ENCODE data around the gene CAMSAP3.

CAMSAP3 gene

GRCh38 chr19:7595466-7596133, at the start of gene CAMSAP3:
Gene CAMSAP3, plus strand, starts transcription at chr19:7595863. Its CDS starts 140 bp downstream, at chr19:7596003.
- H3K4me3 Mint-ChIP-seq: peak within 1 kb of the TSS; percentile 75
- H3K27me3 Mint-ChIP-seq: peaks cover 18% of the 10 kb centered on the region
- no peaks in the 10 kb centered on the region for H3K9me3 Mint-ChIP-seq
- peak within 1 kb of the TSS; percentile 38 for H3K27ac Mint-ChIP-seq
- H3K4me1 Mint-ChIP-seq: peaks cover 9% of the 10 kb centered on the region
- no peaks in the 10 kb centered on the region for H3K36me3 Mint-ChIP-seq

- Mint-ChIP-seq H3K4me1 (peaks cover 11% of the 10 kb centered on the region), H3K4me3 (no peak overlapping the region), H3K27ac (no peak overlapping the region), H3K36me3 (peaks cover 5% of the 10 kb centered on the region), H3K9me3 (no peaks in the 10 kb centered on the region), H3K27me3 (no peaks in the 10 kb centered on the region)
Measured at GRCh38 chr19:7545904-7546303, 49.8 kb upstream of the CAMSAP3 start.

- Mint-ChIP-seq H3K27me3 (no peaks in the 10 kb centered on the region), H3K9me3 (no peaks in the 10 kb centered on the region), H3K4me3 (no peak overlapping the region), H3K27ac (no peak overlapping the region), H3K4me1 (peaks cover 11% of the 10 kb centered on the region), H3K36me3 (peaks cover 5% of the 10 kb centered on the region)
Measured at GRCh38 chr19:7547159-7547558, 48.5 kb upstream of the CAMSAP3 start.

- Mint-ChIP-seq H3K4me1 (peaks cover 8% of the 10 kb centered on the region), H3K27me3 (no peaks in the 10 kb centered on the region), H3K4me3 (no peak overlapping the region), H3K27ac (no peak overlapping the region), H3K36me3 (peaks cover 3% of the 10 kb centered on the region), H3K9me3 (no peaks in the 10 kb centered on the region)
Measured at GRCh38 chr19:7549429-7550148, 46.1 kb upstream of the CAMSAP3 start.

GRCh38 chr19:7550169-7550770, 45.4 kb upstream of the CAMSAP3 start:
- no peaks in the 10 kb centered on the region for H3K9me3 Mint-ChIP-seq
- no peaks in the 10 kb centered on the region for H3K27me3 Mint-ChIP-seq
- H3K36me3 Mint-ChIP-seq: peaks cover 3% of the 10 kb centered on the region
- no peak overlapping the region for H3K27ac Mint-ChIP-seq
- H3K4me1 Mint-ChIP-seq: peaks cover 8% of the 10 kb centered on the region
- no peak overlapping the region for H3K4me3 Mint-ChIP-seq

- Mint-ChIP-seq H3K27me3 (no peaks in the 10 kb centered on the region), H3K36me3 (peaks cover 3% of the 10 kb centered on the region), H3K4me1 (peaks cover 4% of the 10 kb centered on the region), H3K4me3 (no peak overlapping the region), H3K27ac (peak overlapping the region; percentile 53), H3K9me3 (no peaks in the 10 kb centered on the region)
Measured at GRCh38 chr19:7550987-7551761, 44.5 kb upstream of the CAMSAP3 start.

- no peaks in the 10 kb centered on the region for H3K27me3 Mint-ChIP-seq
- no peak overlapping the region for H3K4me3 Mint-ChIP-seq
- H3K27ac Mint-ChIP-seq: peak overlapping the region; percentile 14
- H3K9me3 Mint-ChIP-seq: no peaks in the 10 kb centered on the region
- H3K4me1 Mint-ChIP-seq: peaks cover 4% of the 10 kb centered on the region
- peaks cover 3% of the 10 kb centered on the region for H3K36me3 Mint-ChIP-seq
Measured at GRCh38 chr19:7552781-7553180, 42.9 kb upstream of the CAMSAP3 start.

- no peak overlapping the region for H3K4me3 Mint-ChIP-seq
- no peak overlapping the region for H3K27ac Mint-ChIP-seq
- no peaks in the 10 kb centered on the region for H3K27me3 Mint-ChIP-seq
- peaks cover 10% of the 10 kb centered on the region for H3K36me3 Mint-ChIP-seq
- H3K4me1 Mint-ChIP-seq: peaks cover 4% of the 10 kb centered on the region
- H3K9me3 Mint-ChIP-seq: no peaks in the 10 kb centered on the region
Measured at GRCh38 chr19:7554565-7554964, 41.1 kb upstream of the CAMSAP3 start.

- Mint-ChIP-seq H3K36me3 (peaks cover 11% of the 10 kb centered on the region), H3K4me3 (no peak overlapping the region), H3K27ac (no peak overlapping the region), H3K27me3 (no peaks in the 10 kb centered on the region), H3K4me1 (peaks cover 4% of the 10 kb centered on the region), H3K9me3 (no peaks in the 10 kb centered on the region)
Measured at GRCh38 chr19:7554990-7555864, 40.4 kb upstream of the CAMSAP3 start.

GRCh38 chr19:7556696-7557315, 38.9 kb upstream of the CAMSAP3 start:
- Mint-ChIP-seq H3K27ac (no peak overlapping the region), H3K36me3 (peaks cover 14% of the 10 kb centered on the region), H3K27me3 (no peaks in the 10 kb centered on the region), H3K4me1 (peaks cover 4% of the 10 kb centered on the region), H3K9me3 (no peaks in the 10 kb centered on the region), H3K4me3 (no peak overlapping the region)

GRCh38 chr19:7558667-7559066, 37.0 kb upstream of the CAMSAP3 start:
- no peak overlapping the region for H3K4me3 Mint-ChIP-seq
- H3K9me3 Mint-ChIP-seq: no peaks in the 10 kb centered on the region
- H3K27me3 Mint-ChIP-seq: no peaks in the 10 kb centered on the region
- no peaks in the 10 kb centered on the region for H3K4me1 Mint-ChIP-seq
- peaks cover 11% of the 10 kb centered on the region for H3K36me3 Mint-ChIP-seq
- no peak overlapping the region for H3K27ac Mint-ChIP-seq

- Mint-ChIP-seq H3K36me3 (peaks cover 11% of the 10 kb centered on the region), H3K4me1 (no peaks in the 10 kb centered on the region), H3K27me3 (no peaks in the 10 kb centered on the region), H3K27ac (no peak overlapping the region), H3K9me3 (no peaks in the 10 kb centered on the region), H3K4me3 (no peak overlapping the region)
Measured at GRCh38 chr19:7559102-7559501, 36.6 kb upstream of the CAMSAP3 start.

- Mint-ChIP-seq H3K27ac (no peak overlapping the region), H3K27me3 (no peaks in the 10 kb centered on the region), H3K9me3 (no peaks in the 10 kb centered on the region), H3K4me3 (no peak overlapping the region), H3K4me1 (no peaks in the 10 kb centered on the region), H3K36me3 (peaks cover 11% of the 10 kb centered on the region)
Measured at GRCh38 chr19:7560255-7560654, 35.4 kb upstream of the CAMSAP3 start.

GRCh38 chr19:7561325-7561724, 34.3 kb upstream of the CAMSAP3 start:
- Mint-ChIP-seq H3K9me3 (no peaks in the 10 kb centered on the region), H3K27ac (no peak overlapping the region), H3K36me3 (peaks cover 11% of the 10 kb centered on the region), H3K4me3 (no peak overlapping the region), H3K4me1 (no peaks in the 10 kb centered on the region), H3K27me3 (no peaks in the 10 kb centered on the region)

All from activated naive CD4-positive, alpha-beta T cell treated with anti-CD3 and anti-CD28 coated beads, Interleukin-2, amount 50 U/mL, for 24 hours (primary cell).